Heart left ventricle (tissue), 13 donors: Measurements from ENCODE around the gene ZNF217.

Experiments
- CTCF ChIP-seq, 12 donors: fragments of 200-600 bp; sonication (generic) in 4 of 12; IDR thresholded peaks; one replicate each; pipeline versions ENCODE4 v1.5.0 to v1.8.0; 2018 to 2022; ENCODE audit warnings: antibody characterized with exemption in 12 of 12, mild to moderate bottlenecking in 5 of 12
- POLR2A ChIP-seq, 2 donors: fragments of 450-650 bp; IDR thresholded peaks; one replicate each; pipeline ENCODE4 v1.6.1; 2017; ENCODE audit warnings: antibody characterized with exemption in 2 of 2, mild to moderate bottlenecking in 2 of 2, moderate library complexity in 2 of 2
- donor health status: ischemic (EF 13 %, LVEDD 7.1; RV severe dilation, severe dysfunction).
- donor health status: DM: no; HTN: yes; CAD: no.
- donor health status: DM: no; HTN: no; CAD: no.
- donor health status: ischemic (EF 25% LVEDD 6.9; RV normal size, moderate dysfunction).
- donor health status: ischemic (EF 25% LVEDD 5.7; RV mildly dilated, moderate dysfunction).
- donor health status: ischemic (EF 35%, LVEDD 5.7; RV mildly dilated, moderate dysfunction).
- donor health status: nonischemic (EF 11% LVEDD 7.7; RV severe dilation, severe dysfunction).
- donor health status: DM: yes; HTN: yes; CAD: no.
- donor health status: PGD.
- donor health status: ischemic (EF 29% LVEDD 5.4; RV normal size, mild dysfunction).
- donor health status: nonischemic (EF 23%, LVEDD 6.1; RV moderate dilation, normal function).

- TF ChIP-seq CTCF (IDR thresholded peaks at IDR 0.05) (no peak), POLR2A (IDR thresholded peaks at IDR 0.05) (no peak)
Observed at GRCh38 chr20:53611449-53611894, 17.8 kb upstream of the ZNF217 start.
